Measurements from ENCODE around the gene PHIP. TPM values are rescaled to one million over a fixed set of nuclear protein-coding genes. Genes with fewer than 3 reads are reported as not detected.

PHIP gene
- polyA plus RNA-seq, 3 donors = 3.2 to 10.8 (median 5.1) TPM

DNA sequence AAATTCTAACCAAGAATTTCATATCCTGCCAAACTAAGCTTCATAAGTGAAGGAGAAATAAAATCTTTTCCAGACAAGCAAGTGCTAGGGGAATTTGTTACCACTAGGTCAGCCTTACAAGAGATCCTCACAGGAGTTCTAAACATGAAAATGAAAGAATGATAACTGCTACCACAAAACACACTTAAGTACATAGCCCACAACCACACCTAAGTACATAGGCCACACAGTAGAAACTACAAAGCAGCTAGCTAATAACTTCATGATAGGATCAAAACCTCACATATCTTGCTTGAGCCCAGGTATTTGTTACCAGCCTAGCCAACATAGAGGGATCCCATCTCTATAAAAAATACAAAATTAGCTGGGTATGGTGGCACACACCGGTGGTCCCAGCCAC, 160.3 kb downstream of the PHIP start:
- no peak overlapping the region for H3K9ac ChIP-seq (ENCODE audit: insufficient read depth, low read length, poor library complexity, severe bottlenecking)
- no peak overlapping the region for H3K27ac ChIP-seq (ENCODE audit: low read depth in 1 of 2, low read length in 2 of 2)
- no peaks in the 10 kb centered on the region for H4K20me1 ChIP-seq (ENCODE audit: insufficient read depth, low read length)
- no CpG with 5 or more reads among the region's 1 CpG for WGBS (ENCODE audit: insufficient coverage)
- no peak overlapping the region for H3K27ac Mint-ChIP-seq
- peaks cover 0 to 12% of the 10 kb centered on the region in 2 donors for H3K9me3 ChIP-seq (replicated peaks in 1 of 2; ENCODE audit: control insufficient read depth in 1 of 2, insufficient read depth in 1 of 2, low read length in 2 of 2)
- no peak overlapping the region for H2AFZ ChIP-seq (ENCODE audit: insufficient read depth, low read depth, low read length, poor library complexity, severe bottlenecking)
- no peaks in the 10 kb centered on the region for H3K4me1 ChIP-seq (ENCODE audit: control insufficient read depth in 1 of 2, insufficient read depth in 2 of 2, low read length in 2 of 2)
- no peak for DNase-seq
- peaks cover 2% of the 10 kb centered on the region for H3K4me1 Mint-ChIP-seq
- no peak overlapping the region for H3K4me3 Mint-ChIP-seq
- H3K9me3 Mint-ChIP-seq = peaks cover 12 to 38% (median 30%) of the 10 kb centered on the region in 7 donors
- H3K36me3 ChIP-seq (replicated peaks in 1 of 2; ENCODE audit: control insufficient read depth in 1 of 2, insufficient read depth in 2 of 2, low read length in 2 of 2) = no peaks in the 10 kb centered on the region
- TF ChIP-seq, protein P1, sequence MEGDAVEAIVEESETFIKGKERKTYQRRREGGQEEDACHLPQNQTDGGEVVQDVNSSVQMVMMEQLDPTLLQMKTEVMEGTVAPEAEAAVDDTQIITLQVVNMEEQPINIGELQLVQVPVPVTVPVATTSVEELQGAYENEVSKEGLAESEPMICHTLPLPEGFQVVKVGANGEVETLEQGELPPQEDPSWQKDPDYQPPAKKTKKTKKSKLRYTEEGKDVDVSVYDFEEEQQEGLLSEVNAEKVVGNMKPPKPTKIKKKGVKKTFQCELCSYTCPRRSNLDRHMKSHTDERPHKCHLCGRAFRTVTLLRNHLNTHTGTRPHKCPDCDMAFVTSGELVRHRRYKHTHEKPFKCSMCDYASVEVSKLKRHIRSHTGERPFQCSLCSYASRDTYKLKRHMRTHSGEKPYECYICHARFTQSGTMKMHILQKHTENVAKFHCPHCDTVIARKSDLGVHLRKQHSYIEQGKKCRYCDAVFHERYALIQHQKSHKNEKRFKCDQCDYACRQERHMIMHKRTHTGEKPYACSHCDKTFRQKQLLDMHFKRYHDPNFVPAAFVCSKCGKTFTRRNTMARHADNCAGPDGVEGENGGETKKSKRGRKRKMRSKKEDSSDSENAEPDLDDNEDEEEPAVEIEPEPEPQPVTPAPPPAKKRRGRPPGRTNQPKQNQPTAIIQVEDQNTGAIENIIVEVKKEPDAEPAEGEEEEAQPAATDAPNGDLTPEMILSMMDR (IDR thresholded peaks at IDR 0.05) = no peak
- intact Hi-C loops (cut with micrococcal nuclease) = no loop called here
- H3K27me3 ChIP-seq (ENCODE audit: control insufficient read depth in 2 of 2, insufficient read depth in 2 of 2, low read length in 2 of 2) = no peaks in the 10 kb centered on the region
- no peaks in the 10 kb centered on the region for H3K36me3 Mint-ChIP-seq
- no peak overlapping the region for H3K4me2 ChIP-seq (replicated peaks; ENCODE audit: extremely low read depth, low read length, poor library complexity, severe bottlenecking)
- peaks cover 0 to 6% (median 2%) of the 10 kb centered on the region in 3 donors for H3K27me3 Mint-ChIP-seq (ENCODE audit: low read depth in 3 of 3)
- no peak overlapping the region for H3K4me3 ChIP-seq (replicated peaks in 1 of 3; ENCODE audit: low read depth in 2 of 3, low read length in 3 of 3)
- H3K79me2 ChIP-seq (ENCODE audit: insufficient read depth, low read length) = no peaks in the 10 kb centered on the region

DNA sequence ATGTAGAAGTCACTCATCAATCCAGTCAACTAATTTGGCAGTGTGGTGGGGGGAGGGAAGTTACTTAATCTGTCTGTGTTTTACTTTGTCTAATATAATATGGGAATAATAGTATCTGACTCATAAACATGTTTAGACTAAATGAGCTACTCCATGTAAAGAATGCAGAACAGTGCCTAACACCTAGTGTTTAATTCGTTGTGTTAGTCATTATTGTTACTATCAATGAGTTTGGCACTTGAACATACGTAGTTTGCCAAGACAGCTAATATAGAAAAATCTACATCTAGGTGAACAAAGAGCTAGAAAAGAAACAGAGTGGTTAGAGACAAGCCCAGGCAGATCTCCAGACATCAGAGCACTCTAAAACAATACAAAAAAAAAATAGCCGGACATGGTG, 161.6 kb downstream of the PHIP start:
- no peaks in the 10 kb centered on the region for H3K36me3 ChIP-seq (replicated peaks in 1 of 2; ENCODE audit: control insufficient read depth in 1 of 2, insufficient read depth in 2 of 2, low read length in 2 of 2)
- H3K79me2 ChIP-seq (ENCODE audit: insufficient read depth, low read length) = no peaks in the 10 kb centered on the region
- TF ChIP-seq, protein P1 (IDR thresholded peaks at IDR 0.05) = no peak
- peaks cover 7 to 8% of the 10 kb centered on the region in 2 donors for H3K27me3 ChIP-seq (ENCODE audit: control insufficient read depth in 2 of 2, insufficient read depth in 2 of 2, low read length in 2 of 2)
- DNase-seq = no peak
- no peak overlapping the region for H3K4me2 ChIP-seq (replicated peaks; ENCODE audit: extremely low read depth, low read length, poor library complexity, severe bottlenecking)
- Mint-ChIP-seq H3K4me3 (no peak overlapping the region), H3K9me3 (peaks cover 9 to 31% (median 20%) of the 10 kb centered on the region in 7 donors), H3K36me3 (no peaks in the 10 kb centered on the region), H3K27me3 (ENCODE audit: low read depth in 3 of 3) (peaks cover 6 to 8% (median 6%) of the 10 kb centered on the region in 3 donors), H3K27ac (no peak overlapping the region), H3K4me1 (peaks cover 2% of the 10 kb centered on the region)
- H3K4me3 ChIP-seq (replicated peaks in 1 of 3; ENCODE audit: low read depth in 2 of 3, low read length in 3 of 3) = no peak overlapping the region
- H3K4me1 ChIP-seq (ENCODE audit: control insufficient read depth in 1 of 2, insufficient read depth in 2 of 2, low read length in 2 of 2) = no peaks in the 10 kb centered on the region
- no CpG with 5 or more reads among the region's 3 CpGs for WGBS (ENCODE audit: insufficient coverage)
- H3K27ac ChIP-seq (ENCODE audit: low read depth in 1 of 2, low read length in 2 of 2) = no peak overlapping the region
- H3K9ac ChIP-seq (ENCODE audit: insufficient read depth, low read length, poor library complexity, severe bottlenecking) = no peak overlapping the region
- intact Hi-C loops (cut with micrococcal nuclease) = no loop called here
- peaks cover 0 to 8% of the 10 kb centered on the region in 2 donors for H3K9me3 ChIP-seq (replicated peaks in 1 of 2; ENCODE audit: control insufficient read depth in 1 of 2, insufficient read depth in 1 of 2, low read length in 2 of 2)
- no peak overlapping the region for H2AFZ ChIP-seq (ENCODE audit: insufficient read depth, low read depth, low read length, poor library complexity, severe bottlenecking)
- no peaks in the 10 kb centered on the region for H4K20me1 ChIP-seq (ENCODE audit: insufficient read depth, low read length)

All from CD14-positive monocyte (primary cell).